Keratinocyte (primary cell): ENCODE data around the gene SNIP1. TPM values are rescaled to one million over a fixed set of nuclear protein-coding genes. Genes with fewer than 3 reads are reported as not detected.

Experiments used
- DNase-seq: peaks from one replicate; pipeline ENCODE4 v3.0.0-alpha.2; 2011; ENCODE audit warnings: low read depth, missing footprints, low spot score
- FAIRE-seq: peaks from 2 replicates; lab custom pipeline; 2011; peaks lifted over from hg19 to GRCh38; lab: Jason Lieb, UNC
- H2AFZ ChIP-seq: 2 replicates; pipeline ENCODE4 v1.6.0; 2012; ENCODE audit warnings: low read length, control low read depth, inconsistent platforms; ENCODE audit not compliant: control insufficient read depth
- H3K27ac ChIP-seq: 2 replicates; pipeline ENCODE4 v1.5.1; 2011; ENCODE audit warnings: low read length; ENCODE audit not compliant: control insufficient read depth, insufficient read depth
- H3K27me3 ChIP-seq: 3 replicates; pipeline ENCODE4 v1.6.0; 2011; ENCODE audit warnings: low read length; ENCODE audit not compliant: control insufficient read depth, insufficient read depth; ENCODE audit errors: extremely low read depth
- H3K36me3 ChIP-seq, 2 experiments: 2 replicates in 1 of 2; 3 replicates in 1 of 2; pipeline ENCODE4 v1.5.1; 2011; ENCODE audit warnings: low read length in 2 of 2, mild to moderate bottlenecking in 1 of 2; ENCODE audit not compliant: control insufficient read depth in 2 of 2, insufficient read depth in 2 of 2; ENCODE audit errors: extremely low read depth in 1 of 2
- H3K4me1 ChIP-seq: 3 replicates; pipeline ENCODE4 v1.5.1; 2011; ENCODE audit warnings: low read length; ENCODE audit not compliant: control insufficient read depth, insufficient read depth; ENCODE audit errors: extremely low read depth
- H3K4me2 ChIP-seq: 3 replicates; pipeline ENCODE4 v1.6.0; 2011; ENCODE audit warnings: low read depth, low read length; ENCODE audit not compliant: control insufficient read depth, insufficient read depth; ENCODE audit errors: extremely low read depth
- H3K4me3 ChIP-seq, 3 experiments: fragments of 200-600 bp in 1 of 3; sonication (generic) in 1 of 3; 2 replicates in 2 of 3; 3 replicates in 1 of 3; pipeline ENCODE4 v1.5.1; 2011 to 2016; ENCODE audit warnings: low read length in 3 of 3, mild to moderate bottlenecking in 3 of 3, control low read depth in 2 of 3, inconsistent platforms in 1 of 3, low read depth in 1 of 3, mixed read lengths in 1 of 3, mixed run types in 1 of 3, moderate library complexity in 1 of 3; ENCODE audit not compliant: control insufficient read depth in 2 of 3, insufficient read depth in 2 of 3; ENCODE audit errors: extremely low read depth in 1 of 3
- H3K79me2 ChIP-seq: 2 replicates; pipeline ENCODE4 v1.6.0; 2012; ENCODE audit warnings: low read length; ENCODE audit not compliant: control insufficient read depth, insufficient read depth
- H3K9ac ChIP-seq: 3 replicates; pipeline ENCODE4 v1.6.0; 2011; ENCODE audit warnings: low read length; ENCODE audit not compliant: control insufficient read depth, insufficient read depth; ENCODE audit errors: extremely low read depth
- H3K9me1 ChIP-seq: 3 replicates; pipeline ENCODE4 v1.6.0; 2011; ENCODE audit warnings: low read length; ENCODE audit not compliant: control insufficient read depth, insufficient read depth; ENCODE audit errors: extremely low read depth
- H3K9me3 ChIP-seq: 2 replicates; pipeline ENCODE4 v1.5.1; 2012; ENCODE audit warnings: low read depth, low read length; ENCODE audit not compliant: control insufficient read depth
- H4K20me1 ChIP-seq: 3 replicates; pipeline ENCODE4 v1.6.0; 2011; ENCODE audit warnings: low read length; ENCODE audit not compliant: control insufficient read depth, insufficient read depth; ENCODE audit errors: extremely low read depth
- EZH2 ChIP-seq: IDR thresholded peaks from one replicate; pipeline ENCODE4 v1.6.1; 2012; ENCODE audit warnings: inconsistent platforms, mild to moderate bottlenecking, low read length, moderate library complexity
- dilution Hi-C: fragments of 300-500 bp; cut with MboI; formaldehyde crosslinking; loops from one replicate; pipeline ENCODE4 v1.7.0; 2020; ENCODE audit warnings: low sequenced_read_pairs; ENCODE audit not compliant: extremely low pct_ligation_motif_present
- polyA plus RNA-seq, 5 experiments: library from polyadenylated mRNA; depleted of rRNA in 3 of 5; stranded (reverse) in 3 of 5; stranded (forward) in 1 of 5; unstranded in 1 of 5; fragments of >200 nt; gene quantifications; 1 replicate in 1 of 5; 2 replicates in 3 of 5; 3 replicates in 1 of 5; pipeline versions ENCODE4 v1.2.1 to v1.2.3, GENCODE V29; 2011 to 2012; ENCODE audit warnings: missing spikeins in 2 of 5, low read depth in 1 of 5, low replicate concordance in 1 of 5
- TF ChIP-seq, protein P1 (sequence below), 3 experiments: IDR thresholded peaks in 1 of 3; conservative IDR thresholded peaks in 1 of 3; optimal IDR thresholded peaks in 1 of 3; 2 replicates in 2 of 3; 3 replicates in 1 of 3; pipeline versions ENCODE3 to v1.5.1; 2011; ENCODE audit warnings: low read length in 3 of 3, mild to moderate bottlenecking in 3 of 3, moderate library complexity in 2 of 3, control low read depth in 1 of 3, inconsistent platforms in 1 of 3; ENCODE audit not compliant: insufficient read depth in 2 of 3; ENCODE audit errors: extremely low read depth in 1 of 3

SNIP1 gene
- polyA plus RNA-seq, 1 donor (not counting 4 experiments of a cell fraction or from before 2014, with no cell fraction given): 8.9 TPM

DNA sequence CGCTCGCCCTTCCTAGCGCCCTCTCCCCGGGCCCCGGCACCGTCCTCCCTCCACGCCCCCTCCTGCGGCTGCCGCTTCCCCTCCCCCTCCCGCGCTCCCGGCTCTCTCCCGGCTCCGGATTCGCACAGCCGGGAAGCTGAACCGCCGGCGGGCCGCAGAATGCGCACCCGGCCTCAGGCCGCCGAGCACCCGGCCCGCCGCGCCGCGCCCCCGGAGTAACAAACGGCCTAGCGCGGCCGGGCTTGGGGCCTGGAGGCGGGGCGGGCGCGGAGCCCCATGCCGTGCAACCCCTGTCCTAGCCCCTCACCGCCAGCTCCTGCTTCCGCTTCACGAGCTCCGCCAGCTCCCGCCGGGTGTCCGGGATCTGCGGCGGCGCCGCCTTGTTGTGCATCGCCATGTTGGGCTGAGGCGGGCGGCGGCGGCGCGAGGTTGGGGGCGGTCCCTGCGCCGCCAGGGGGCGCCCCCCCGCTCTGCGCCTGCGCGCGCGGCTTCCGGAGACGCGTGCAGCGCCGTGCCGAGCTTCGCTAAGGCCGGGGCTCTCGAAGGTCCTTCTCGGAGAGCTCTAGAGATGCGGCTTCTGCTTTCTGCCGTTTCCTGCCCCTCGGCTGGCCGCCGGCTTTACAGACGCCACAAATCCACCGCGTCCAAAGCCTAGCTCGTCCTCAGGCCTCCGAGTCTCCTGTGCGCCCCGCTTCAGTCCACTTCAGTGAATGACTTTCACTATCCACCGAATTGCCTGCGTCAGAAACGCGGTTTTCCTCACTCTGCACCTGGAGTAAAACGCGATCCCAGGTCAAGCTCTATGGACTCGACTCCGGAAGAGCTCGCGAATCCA lies 39.5 kb downstream of the SNIP1 start, which contains the start of gene MEAF6:
TSS of gene MEAF6 (minus strand) at position 417 of the 835 bp plus-strand sequence. CDS start at position 397, 20 bp downstream.
- H3K4me2 ChIP-seq: peak within 1 kb of the TSS; percentile 94
- H3K9me3 ChIP-seq: no peaks in the 10 kb centered on the region
- FAIRE-seq (no peak), DNase-seq (no peak)
- dilution Hi-C loops: no loop called here
- H4K20me1 ChIP-seq: no peaks in the 10 kb centered on the region
- H3K79me2 ChIP-seq: peaks cover 25% of the 10 kb centered on the region
- peak within 1 kb of the TSS; percentile 87 for H3K27ac ChIP-seq
- peaks cover 4 to 7% of the 10 kb centered on the region in 2 experiments for H3K36me3 ChIP-seq
- peaks cover 13% of the 10 kb centered on the region for H3K4me1 ChIP-seq
- no peaks in the 10 kb centered on the region for H3K9me1 ChIP-seq
- TF ChIP-seq EZH2: no peak
- TF ChIP-seq, protein P1, sequence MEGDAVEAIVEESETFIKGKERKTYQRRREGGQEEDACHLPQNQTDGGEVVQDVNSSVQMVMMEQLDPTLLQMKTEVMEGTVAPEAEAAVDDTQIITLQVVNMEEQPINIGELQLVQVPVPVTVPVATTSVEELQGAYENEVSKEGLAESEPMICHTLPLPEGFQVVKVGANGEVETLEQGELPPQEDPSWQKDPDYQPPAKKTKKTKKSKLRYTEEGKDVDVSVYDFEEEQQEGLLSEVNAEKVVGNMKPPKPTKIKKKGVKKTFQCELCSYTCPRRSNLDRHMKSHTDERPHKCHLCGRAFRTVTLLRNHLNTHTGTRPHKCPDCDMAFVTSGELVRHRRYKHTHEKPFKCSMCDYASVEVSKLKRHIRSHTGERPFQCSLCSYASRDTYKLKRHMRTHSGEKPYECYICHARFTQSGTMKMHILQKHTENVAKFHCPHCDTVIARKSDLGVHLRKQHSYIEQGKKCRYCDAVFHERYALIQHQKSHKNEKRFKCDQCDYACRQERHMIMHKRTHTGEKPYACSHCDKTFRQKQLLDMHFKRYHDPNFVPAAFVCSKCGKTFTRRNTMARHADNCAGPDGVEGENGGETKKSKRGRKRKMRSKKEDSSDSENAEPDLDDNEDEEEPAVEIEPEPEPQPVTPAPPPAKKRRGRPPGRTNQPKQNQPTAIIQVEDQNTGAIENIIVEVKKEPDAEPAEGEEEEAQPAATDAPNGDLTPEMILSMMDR (optimal IDR thresholded peaks at IDR 0.05 in 1 of 3, IDR thresholded peaks at IDR 0.05 in 1 of 3, conservative IDR thresholded peaks at IDR 0.05 in 1 of 3; ENCODE audit: extremely low read depth in 1 of 3, insufficient read depth in 2 of 3, low read length in 3 of 3): peak; percentile 46 to 65 (median 53)
- H3K9ac ChIP-seq: peak within 1 kb of the TSS; percentile 89
- H2AFZ ChIP-seq: peak within 1 kb of the TSS; percentile 97
- peak within 1 kb of the TSS; percentile 68 to 89 (median 87) for H3K4me3 ChIP-seq
- H3K27me3 ChIP-seq: no peaks in the 10 kb centered on the region

DNA sequence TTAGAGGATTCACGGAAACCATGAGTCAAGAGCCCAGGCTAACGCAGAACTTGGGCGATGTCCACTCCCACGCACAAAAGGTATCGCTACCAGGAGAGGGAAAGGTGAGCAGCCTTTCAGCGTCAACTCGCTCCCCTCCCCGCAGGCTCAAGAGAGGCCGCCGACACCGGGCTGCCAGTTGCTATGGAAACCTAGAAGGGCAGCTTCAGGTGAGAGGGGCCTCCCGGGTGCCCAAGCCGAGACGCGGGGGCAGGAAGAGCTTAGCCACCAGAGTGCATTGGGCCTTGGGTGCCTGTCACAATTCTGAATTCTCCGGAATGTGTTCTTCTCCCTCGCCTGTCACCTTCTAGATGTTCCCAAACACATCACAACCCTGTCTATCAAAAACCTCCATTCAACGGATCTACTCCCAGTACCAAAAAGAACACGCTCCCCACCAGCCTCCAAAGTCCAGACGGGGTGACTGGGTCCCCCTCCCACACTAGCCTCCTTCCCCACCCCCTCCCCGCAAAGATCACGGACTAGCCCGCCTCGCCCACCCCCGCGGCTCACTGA lies 40.2 kb downstream of the SNIP1 start:
- dilution Hi-C loops: no loop called here
- FAIRE-seq (no peak), DNase-seq (no peak)
- Histone ChIP-seq H3K4me1 (peaks cover 13% of the 10 kb centered on the region), H3K79me2 (peaks cover 25% of the 10 kb centered on the region), H3K9ac (peak overlapping the region; percentile 89), H4K20me1 (no peaks in the 10 kb centered on the region), H3K9me3 (no peaks in the 10 kb centered on the region), H3K27ac (peak overlapping the region; percentile 53), H3K27me3 (no peaks in the 10 kb centered on the region), H2AFZ (peak overlapping the region; percentile 27), H3K9me1 (no peaks in the 10 kb centered on the region), H3K4me2 (peak overlapping the region; percentile 84), H3K4me3 (peak overlapping the region; percentile 68 to 87 (median 85)), H3K36me3 (peaks cover 4 to 7% of the 10 kb centered on the region in 2 experiments)
- TF ChIP-seq, protein P1 (optimal IDR thresholded peaks at IDR 0.05 in 1 of 3, IDR thresholded peaks at IDR 0.05 in 1 of 3, conservative IDR thresholded peaks at IDR 0.05 in 1 of 3; ENCODE audit: extremely low read depth in 1 of 3, insufficient read depth in 2 of 3, low read length in 3 of 3): peak in 1 of 3 experiments; percentile 5
- TF ChIP-seq EZH2: no peak
